GM18498 (cell line): ENCODE results near the gene DISP2.

ENCODE experiments used
- ATAC-seq: cut with Tn5 transposase; IDR thresholded peaks from one replicate; pipeline ENCODE4 v1.9.1; 2021; ENCODE audit warnings: mild to moderate bottlenecking, moderate library complexity; ENCODE audit not compliant: unreplicated experiment

The DISP2 gene

GRCh38 chr15:40358471-40359353 is 693 bp downstream of the DISP2 start:
- peak; percentile 18 for ATAC-seq

- ATAC-seq = no peak
These were observed 2.0 kb downstream of the DISP2 start for GRCh38 chr15:40360015-40360414.

- ATAC-seq = no peak
These were observed 3.6 kb downstream of the DISP2 start for GRCh38 chr15:40361640-40362039.

- no peak for ATAC-seq
These were observed 5.6 kb downstream of the DISP2 start for GRCh38 chr15:40363611-40364010.

GRCh38 chr15:40364251-40364650 is 6.2 kb downstream of the DISP2 start:
- no peak for ATAC-seq

GRCh38 chr15:40365016-40365415 is 7.0 kb downstream of the DISP2 start:
- ATAC-seq = no peak

- no peak for ATAC-seq
These were observed 7.8 kb downstream of the DISP2 start for GRCh38 chr15:40365624-40366456.

GRCh38 chr15:40366457-40367370 is 8.7 kb downstream of the DISP2 start:
- no peak for ATAC-seq

GRCh38 chr15:40367371-40367685 is 9.3 kb downstream of the DISP2 start:
- ATAC-seq = no peak

- ATAC-seq = peak; percentile 85
These were observed 9.9 kb downstream of the DISP2 start for GRCh38 chr15:40367686-40368611.

- ATAC-seq = no peak
These were observed 10.9 kb downstream of the DISP2 start for GRCh38 chr15:40368719-40369473.

- ATAC-seq = no peak
These were observed 11.5 kb downstream of the DISP2 start for GRCh38 chr15:40369474-40369869.

- ATAC-seq = no peak
These were observed 12.0 kb downstream of the DISP2 start for GRCh38 chr15:40369971-40370370.

- ATAC-seq = no peak
These were observed 15.0 kb downstream of the DISP2 start for GRCh38 chr15:40372981-40373380.

GRCh38 chr15:40377606-40378005 is 19.6 kb downstream of the DISP2 start:
- ATAC-seq = no peak

GRCh38 chr15:40379374-40379773 is 21.4 kb downstream of the DISP2 start:
- ATAC-seq = no peak

GRCh38 chr15:40379853-40380252 is 21.8 kb downstream of the DISP2 start:
- no peak for ATAC-seq

- ATAC-seq = no peak
These were observed 22.6 kb downstream of the DISP2 start for GRCh38 chr15:40380636-40381035.

- no peak for ATAC-seq
These were observed 24.0 kb downstream of the DISP2 start for GRCh38 chr15:40381818-40382529.
